GM21447 (cell line): ENCODE data around the gene CDKL2.
"Not testable (repeated sequence)": the region's sequence is repeated elsewhere in the genome, so short reads cannot be mapped to it uniquely, and the experiment has no call there.

ENCODE experiments used
- ATAC-seq: cut with Tn5 transposase; IDR thresholded peaks from one replicate; pipeline ENCODE4 v1.9.1; 2021; ENCODE audit not compliant: unreplicated experiment

CDKL2 gene

DNA sequence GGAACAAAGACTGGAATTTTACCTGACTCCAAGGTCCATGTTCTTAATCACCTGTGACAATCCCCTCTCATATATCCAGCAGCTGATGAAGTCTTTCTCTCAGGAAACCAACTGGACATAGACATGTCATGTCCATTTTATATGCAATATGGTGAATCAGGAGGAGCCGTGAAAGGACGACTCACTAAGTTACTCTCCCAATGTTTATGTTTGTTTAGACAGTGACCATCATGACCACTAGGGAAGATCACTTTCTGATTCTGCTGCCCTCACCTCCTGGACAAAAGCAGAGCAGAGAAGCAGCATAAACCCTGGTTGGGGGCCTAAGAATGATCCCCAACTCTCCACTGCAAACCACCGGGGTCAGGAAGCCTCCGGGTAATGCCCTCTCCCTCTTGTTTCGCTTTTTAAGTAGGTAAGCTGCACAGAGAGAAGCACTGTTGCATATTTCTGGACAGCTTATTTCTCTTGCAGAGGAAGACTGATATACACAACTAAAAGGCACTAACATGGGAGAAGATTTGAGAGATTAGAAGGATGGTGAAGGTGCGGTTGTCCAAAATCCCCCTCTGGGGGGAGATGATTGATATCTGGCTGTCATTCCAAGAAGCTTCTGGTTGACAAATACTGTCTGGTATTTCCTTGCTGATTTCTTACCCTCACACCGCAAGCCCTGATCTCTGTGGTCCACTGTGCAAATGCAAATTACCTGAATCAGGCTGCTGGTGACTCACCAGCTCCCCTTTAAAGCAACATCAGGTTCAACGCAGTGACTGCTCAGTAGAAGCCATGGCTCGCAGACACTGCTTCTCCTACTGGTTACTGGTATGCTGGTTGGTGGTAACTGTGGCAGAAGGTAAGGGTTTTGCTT is 74.8 kb downstream of the CDKL2 start, which contains the start of gene ODAPH:
TSS of gene ODAPH (plus strand) at position 773 of the 871 bp plus-strand sequence. CDS start at position 790, 17 bp downstream.
- peak; percentile 96 for ATAC-seq

DNA sequence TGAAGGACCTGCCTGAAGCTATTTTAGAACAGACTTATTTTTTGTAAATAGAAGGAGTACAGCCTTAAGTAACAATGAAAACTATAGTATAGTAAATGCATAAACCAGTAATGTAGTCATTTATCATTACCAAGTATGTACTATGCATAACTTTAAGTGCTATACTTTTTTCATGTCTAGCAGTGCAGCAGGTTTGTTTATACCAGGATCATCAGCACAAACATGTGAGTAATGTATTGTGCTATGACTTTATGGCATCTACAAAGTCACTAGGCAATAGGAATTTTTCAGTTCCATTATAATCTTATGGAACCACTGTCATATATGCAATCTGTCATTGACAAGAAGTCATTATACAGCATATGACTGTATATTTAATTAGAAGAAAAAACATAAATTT is 77.9 kb downstream of the CDKL2 start:
- no peak for ATAC-seq

- ATAC-seq, result no peak
Observed at GRCh38 chr4:75549019-75549418, 81.3 kb downstream of the CDKL2 start.

GRCh38 chr4:75547647-75548387 is 82.5 kb downstream of the CDKL2 start:
- ATAC-seq, result no peak

DNA sequence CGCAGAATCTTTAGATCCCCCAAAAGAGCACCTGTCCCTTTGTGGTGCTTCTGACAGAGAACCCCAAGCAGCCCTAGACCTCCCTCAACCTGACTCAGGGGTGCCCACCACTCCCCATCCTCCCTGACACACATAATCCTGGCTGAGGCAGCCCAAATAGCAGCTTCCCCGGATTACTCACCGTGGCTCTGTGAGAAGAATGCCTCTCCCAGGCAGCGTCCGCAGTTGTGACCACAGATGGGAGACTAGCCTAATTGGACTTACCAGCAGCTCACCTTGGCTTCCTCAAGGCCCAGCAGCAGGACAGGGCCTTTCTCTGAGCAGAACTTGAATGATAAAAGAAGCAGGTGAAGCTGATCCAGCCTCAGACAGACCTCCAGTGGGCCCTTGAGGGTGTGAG is 84.8 kb downstream of the CDKL2 start:
- no peak for ATAC-seq

GRCh38 chr4:75544870-75545269 is 85.5 kb downstream of the CDKL2 start:
- no peak for ATAC-seq

GRCh38 chr4:75544220-75544619 is 86.1 kb downstream of the CDKL2 start:
- ATAC-seq, result not testable (repeated sequence)

DNA sequence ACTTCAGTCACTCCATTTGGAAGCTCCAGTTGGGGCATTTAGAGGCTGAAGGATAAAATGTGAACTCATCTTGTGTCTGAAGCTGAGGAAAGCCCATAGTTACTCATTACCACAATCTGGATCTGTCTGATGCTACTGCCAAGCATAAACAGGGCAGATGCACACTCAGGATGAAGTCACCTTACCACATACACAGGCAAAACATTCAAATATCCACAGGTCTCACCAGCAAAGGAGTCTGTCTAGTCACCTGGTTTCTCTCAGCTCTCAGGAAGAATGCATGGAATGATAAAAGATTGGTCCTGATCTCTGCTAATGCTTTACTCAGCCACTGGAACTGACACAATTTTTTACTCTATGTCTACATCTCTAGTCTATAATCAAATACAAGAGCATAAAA is 87.5 kb downstream of the CDKL2 start:
- no peak for ATAC-seq

GRCh38 chr4:75537308-75537707 is 93.0 kb downstream of the CDKL2 start:
- not testable (repeated sequence) for ATAC-seq

DNA sequence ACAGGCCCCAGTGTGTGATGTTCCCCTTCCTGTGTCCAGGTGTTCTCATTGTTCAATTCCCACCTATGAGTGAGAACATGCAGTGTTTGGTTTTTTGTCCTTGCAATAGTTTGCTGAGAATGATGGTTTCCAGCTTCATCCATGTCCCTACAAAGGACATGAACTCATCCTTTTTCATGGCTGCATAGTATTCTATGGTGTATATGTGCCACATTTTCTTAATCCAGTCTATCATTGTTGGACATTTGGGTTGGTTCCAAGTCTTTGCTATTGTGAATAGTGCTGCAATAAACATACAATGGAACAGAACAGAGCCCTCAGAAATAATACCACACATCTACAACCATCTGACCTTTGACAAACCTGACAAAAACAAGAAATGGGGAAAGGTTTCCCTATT is 96.4 kb downstream of the CDKL2 start:
- not testable (repeated sequence) for ATAC-seq

DNA sequence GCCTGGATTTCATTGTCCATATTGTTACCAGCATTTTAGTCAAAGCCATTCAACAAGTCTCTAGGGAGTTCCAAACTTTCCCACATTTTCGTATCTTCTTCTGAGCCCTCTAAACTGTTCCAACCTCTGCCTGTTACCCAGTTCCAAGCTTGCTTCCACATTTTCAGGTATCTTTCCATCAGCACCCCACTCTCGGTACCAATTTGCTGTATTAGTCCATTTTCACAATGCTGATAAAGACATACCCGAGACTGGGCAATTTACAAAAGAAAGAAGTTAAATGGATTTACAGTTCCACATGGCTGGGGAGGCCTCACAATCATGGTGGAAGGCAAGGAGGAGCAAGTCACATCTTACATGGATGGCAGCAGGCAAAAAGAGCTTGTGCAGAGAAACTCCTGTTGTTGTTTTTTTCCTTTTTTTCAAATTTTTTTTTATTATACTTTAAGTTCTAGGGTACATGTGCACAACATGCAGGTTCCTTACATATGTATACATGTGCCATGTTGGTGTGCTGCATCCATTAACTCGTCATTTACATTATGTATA is 96.9 kb downstream of the CDKL2 start:
- ATAC-seq, result not testable (repeated sequence)

DNA sequence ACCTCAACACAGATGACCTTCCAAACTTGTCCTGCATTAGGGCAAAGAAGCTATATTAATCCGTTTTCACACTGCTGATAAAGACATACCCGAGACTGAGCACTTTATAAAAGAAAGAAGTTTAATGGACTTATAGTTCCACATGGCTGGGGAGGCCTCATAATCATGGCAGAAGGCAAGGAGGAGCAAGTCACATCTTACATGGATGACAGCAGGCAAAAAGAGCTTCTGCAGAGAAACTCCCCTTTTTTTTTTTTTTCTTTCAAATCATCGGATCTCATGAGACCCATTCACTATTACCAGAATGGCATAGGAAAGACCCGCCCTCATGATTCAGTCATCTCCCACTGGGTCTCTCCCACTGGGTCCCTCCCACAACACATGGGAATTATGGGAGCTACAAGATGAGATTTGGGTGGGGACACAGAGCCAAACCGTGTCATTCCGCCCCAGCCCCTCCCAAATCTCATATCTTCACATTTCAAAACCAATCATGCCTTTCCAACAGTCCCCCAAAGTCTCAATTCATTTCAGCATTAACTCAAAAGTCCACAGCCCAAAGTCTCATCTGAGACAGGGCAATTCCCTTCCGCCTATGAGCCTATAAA is 98.7 kb downstream of the CDKL2 start:
- ATAC-seq, result not testable (repeated sequence)

GRCh38 chr4:75530556-75531322 is 99.6 kb downstream of the CDKL2 start:
- ATAC-seq, result no peak
